AG04449 (cell line): Measurements from ENCODE around the gene RPS6KA1.
"Not testable (repeated sequence)": the region's sequence is repeated elsewhere in the genome, so short reads cannot be mapped to it uniquely, and the experiment has no call there.

Experiments
- CTCF ChIA-PET: fragments of 350-600 bp; formaldehyde crosslinking; extraction: SDS; loops from one replicate; lab custom pipeline; 2021; ENCODE audit warnings: antibody characterized with exemption; lab: Yijun Ruan, JAX
- POLR2A ChIA-PET: fragments of 400-600, 350-600 bp; formaldehyde crosslinking; extraction: SDS; loops from one replicate; lab custom pipeline; 2020; ENCODE audit warnings: antibody characterized with exemption, inconsistent platforms; lab: Yijun Ruan, JAX
- DNase-seq: peaks from one replicate; pipeline ENCODE4 v3.0.0-alpha.2; 2010; ENCODE audit warnings: low read depth, low spot score
- H3K4me3 ChIP-seq: 2 replicates; pipeline ENCODE4 v1.5.1; 2011; ENCODE audit warnings: low read depth, mild to moderate bottlenecking, control low read depth, low read length
- CTCF ChIP-seq: IDR thresholded peaks from one replicate; pipeline ENCODE4 v1.5.1; 2011; ENCODE audit warnings: mild to moderate bottlenecking, moderate library complexity, low read length, control low read depth, inconsistent platforms; ENCODE audit not compliant: insufficient read depth; ENCODE audit errors: missing control alignments

RPS6KA1 gene

DNA sequence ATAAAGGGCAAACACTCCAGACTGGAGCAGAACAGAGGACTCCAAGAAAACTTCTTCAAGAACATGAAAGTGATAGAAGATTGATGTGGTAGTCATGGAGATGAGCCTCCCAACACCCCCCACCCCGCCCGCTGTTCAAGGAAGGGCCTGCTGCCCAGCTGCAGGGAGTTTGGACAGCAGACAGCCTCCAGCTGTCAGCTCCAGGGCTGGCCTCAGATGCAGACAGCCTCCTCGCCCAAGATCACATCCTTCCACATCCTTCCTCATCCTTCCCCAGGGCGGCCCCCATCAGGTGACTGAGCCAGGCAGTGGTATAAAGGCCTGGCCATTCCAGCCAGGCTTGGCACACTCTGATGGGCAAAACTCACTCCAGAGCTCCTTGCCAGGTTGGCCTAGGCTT lies 32.7 kb upstream of the RPS6KA1 start:
- TF ChIP-seq CTCF: no peak
- H3K4me3 ChIP-seq: no peak overlapping the region
- CTCF ChIA-PET: interaction anchor here (0.6 to 5.0 kb wide), 3 partner anchors 7 to 377 kb away, joined by 3 to 50 read pairs (median 5); no protein-coding TSS in a partner anchor
- no peak for DNase-seq
- POLR2A ChIA-PET: no interaction called here

DNA sequence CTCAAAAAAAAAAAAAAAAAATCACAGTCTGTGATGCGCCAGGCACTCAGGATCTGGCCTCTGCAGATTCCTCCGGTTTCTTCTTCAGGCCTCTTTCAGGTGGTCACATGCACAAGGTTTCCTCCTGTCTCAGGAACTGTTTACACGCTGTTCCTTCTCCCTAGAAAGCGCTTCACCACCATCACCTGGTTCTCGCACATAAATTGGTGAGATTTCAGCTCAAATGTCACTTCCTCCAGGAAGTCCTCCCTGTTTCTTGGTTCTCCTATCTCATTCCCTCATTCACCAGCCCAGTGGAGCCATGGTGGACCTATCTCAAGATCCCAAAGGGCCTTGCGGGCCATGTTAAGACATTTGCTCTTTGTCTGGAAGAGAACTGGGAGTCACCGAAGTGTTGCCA lies 30.7 kb upstream of the RPS6KA1 start:
- POLR2A ChIA-PET: no interaction called here
- CTCF ChIA-PET: interaction anchor here (1.1 to 5.0 kb wide), 7 partner anchors 9 to 100 kb away, joined by 3 to 50 read pairs (median 5); no protein-coding TSS in a partner anchor
- no peak overlapping the region for H3K4me3 ChIP-seq
- TF ChIP-seq CTCF: no peak
- no peak for DNase-seq

DNA sequence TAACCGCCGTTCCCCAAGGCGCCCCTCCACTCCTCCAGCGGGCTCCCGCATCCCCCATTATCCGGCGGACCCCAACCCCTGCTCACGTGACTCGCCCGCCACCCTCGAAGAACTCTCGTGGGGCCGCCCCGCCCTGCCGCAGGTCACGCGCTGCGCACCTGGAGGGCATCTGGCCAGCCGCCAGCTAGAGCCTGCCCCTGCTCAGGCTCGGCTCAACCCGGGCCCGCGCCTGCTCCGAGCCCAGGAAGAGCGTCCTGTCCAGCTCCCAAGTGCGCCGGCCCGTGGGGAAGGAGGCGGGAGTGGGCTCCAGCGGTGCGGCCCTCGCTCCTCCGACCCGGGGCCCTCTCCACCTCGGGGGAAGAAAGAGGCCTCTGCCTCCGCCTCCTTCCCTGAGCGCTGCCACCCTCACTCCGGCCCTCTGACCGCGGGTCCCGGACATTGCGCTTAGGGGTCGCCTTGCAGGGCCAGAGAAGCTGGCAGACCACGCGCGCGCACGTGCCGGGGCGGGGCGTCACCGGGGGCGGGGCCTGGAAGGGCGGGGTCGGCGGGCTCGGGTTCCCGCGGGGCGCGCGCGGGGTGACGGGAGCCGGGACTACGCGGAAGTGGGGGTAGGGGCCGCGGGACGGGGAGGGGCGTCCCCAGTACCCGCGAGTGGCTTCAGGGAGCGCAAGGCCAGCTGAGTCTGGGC lies 28.9 kb upstream of the RPS6KA1 start:
- CTCF ChIA-PET: interaction anchor here (0.6 to 5.0 kb wide), 35 partner anchors 9 to 385 kb away, joined by 3 to 50 read pairs (median 5); partner anchors contain the start of genes CEP85, HMGN2 and RPS6KA1
- POLR2A ChIA-PET: interaction anchor here (0.8 to 1.2 kb wide), 5 partner anchors 28 to 367 kb away, joined by 3 to 7 read pairs (median 4); partner anchors contain the start of genes DHDDS and HMGN2
- TF ChIP-seq CTCF: no peak
- DNase-seq: no peak
- H3K4me3 ChIP-seq: peak overlapping the region; percentile 76

- POLR2A ChIA-PET, DNase-seq, H3K4me3 ChIP-seq: not testable (repeated sequence)
- CTCF ChIA-PET: interaction anchor here (0.6 to 2.9 kb wide), 5 partner anchors 9 to 278 kb away, joined by 3 to 20 read pairs (median 3); no protein-coding TSS in a partner anchor
These were observed 18.9 kb upstream of the RPS6KA1 start for GRCh38 chr1:26510711-26511110.

- POLR2A ChIA-PET, DNase-seq, H3K4me3 ChIP-seq: not testable (repeated sequence)
- CTCF ChIA-PET: interaction anchor here (2.4 kb wide), 1 partner anchor 16 kb away, joined by 11 read pairs; no protein-coding TSS in a partner anchor
These were observed 13.7 kb upstream of the RPS6KA1 start for GRCh38 chr1:26515836-26516235.

DNA sequence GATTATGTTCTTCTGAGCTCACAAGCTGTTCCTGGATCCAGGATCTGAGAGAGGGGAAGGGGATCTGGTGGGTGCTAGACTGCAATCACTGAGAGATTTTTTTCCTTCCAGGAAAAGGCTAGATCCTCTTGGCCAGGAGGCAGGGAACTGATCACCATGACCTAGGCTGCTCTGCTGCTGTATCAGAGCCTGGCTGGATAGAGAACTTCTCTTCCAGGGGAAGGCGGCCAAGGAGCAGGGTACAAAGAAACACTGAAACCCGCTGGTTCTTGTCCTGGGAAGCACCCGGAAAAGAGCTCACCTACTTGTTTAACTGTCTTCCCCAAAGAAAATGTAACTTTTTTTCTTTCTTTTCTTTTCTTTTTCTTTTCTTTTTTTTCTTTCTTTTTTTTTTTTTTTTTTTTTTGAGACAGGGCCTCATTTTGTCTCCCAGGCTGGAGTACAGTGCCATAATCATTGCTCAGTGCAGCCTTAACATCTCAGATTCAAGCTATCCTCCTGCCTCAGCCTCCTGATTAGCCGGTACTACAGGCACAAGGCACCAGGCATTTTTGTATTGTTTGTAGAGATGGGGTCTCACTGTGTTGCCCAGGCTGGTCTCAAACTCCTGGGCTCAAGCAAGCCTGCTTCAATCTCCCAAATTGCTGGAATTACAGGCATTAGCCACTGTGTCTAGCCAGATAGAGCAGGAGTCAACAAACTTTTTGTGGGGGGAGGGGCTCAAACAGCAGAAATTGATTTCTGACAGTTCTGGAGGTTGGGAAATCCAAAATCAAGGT lies 12.4 kb upstream of the RPS6KA1 start:
- CTCF ChIA-PET: interaction anchor here (0.6 to 2.4 kb wide), 3 partner anchors 17 to 195 kb away, joined by 3 to 11 read pairs (median 4); no protein-coding TSS in a partner anchor
- no peak for TF ChIP-seq CTCF
- no peak overlapping the region for H3K4me3 ChIP-seq
- POLR2A ChIA-PET: no interaction called here
- DNase-seq: no peak

- no peak overlapping the region for H3K4me3 ChIP-seq
- ChIA-PET CTCF (interaction anchor here (0.6 to 1.8 kb wide), 2 partner anchors 21 to 196 kb away, joined by 3 to 4 read pairs; no protein-coding TSS in a partner anchor), POLR2A (no interaction called here)
- no peak for DNase-seq
- no peak for TF ChIP-seq CTCF
These were observed 11.9 kb upstream of the RPS6KA1 start for GRCh38 chr1:26517766-26518049.
